ENCODE data around the gene MAGEA8. TPM values are rescaled to one million over a fixed set of nuclear protein-coding genes. Genes with fewer than 3 reads are reported as not detected.

Gene MAGEA8
- total and polyA plus RNA-seq, 9 of the 15 experiments (the other 6 are each of a cell fraction or from before 2014, with no cell fraction given): 0.49 to 4.6 (median 1.9) TPM

DNA sequence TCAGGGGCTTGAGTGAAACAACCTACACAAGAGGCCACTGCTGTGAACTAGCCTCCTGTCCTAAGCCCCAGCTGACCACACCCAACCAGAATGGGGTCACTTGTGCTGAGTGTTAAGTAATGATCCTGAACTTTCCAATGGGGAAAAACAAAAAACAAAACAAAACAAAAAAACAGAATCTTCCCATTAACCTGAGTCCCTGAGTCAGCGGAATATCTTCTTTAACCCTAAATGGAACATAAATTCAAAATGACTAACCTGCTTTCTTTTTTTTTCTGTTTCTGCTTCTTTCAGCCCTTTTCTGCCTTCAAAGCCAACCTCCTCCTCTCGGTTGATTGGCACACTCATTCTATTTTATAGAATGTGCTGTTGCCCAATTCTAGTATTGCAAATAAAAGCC, 31.2 kb upstream of the MAGEA8 start:
- ChIA-PET POLR2A (no interaction called here), CTCF (ENCODE audit: low intra/inter-chr PET ratio) (no interaction called here)
- in situ Hi-C loops (cut with MboI) (no loop called here), intact Hi-C loops (cut with micrococcal nuclease) (no loop called here)
- Histone ChIP-seq H2AFZ (ENCODE audit: low read depth, low read length) (no peak overlapping the region; the same call in 1 of the 2 replicates), H3K4me3 (no peak overlapping the region), H3K9me3 (replicated peaks; ENCODE audit: control insufficient read depth, insufficient read depth, low read depth, low read length) (peaks cover 5% of the 10 kb centered on the region; the same call in 1 of the 2 replicates), H3K9me1 (ENCODE audit: control insufficient read depth, insufficient read depth, low read length) (no peaks in the 10 kb centered on the region), H3K9ac (ENCODE audit: insufficient read depth in 1 of 2, low read depth in 2 of 2, low read length in 2 of 2) (no peak overlapping the region), H3K27ac (ENCODE audit: extremely low read depth, low read depth, low read length) (no peak overlapping the region), H3K79me2 (ENCODE audit: control insufficient read depth, insufficient read depth, low read length) (no peaks in the 10 kb centered on the region), H3K4me2 (ENCODE audit: insufficient read depth, low read length) (no peak overlapping the region), H4K20me1 (replicated peaks; ENCODE audit: control insufficient read depth, insufficient read depth, low read length) (no peaks in the 10 kb centered on the region), H3K27me3 (ENCODE audit: control insufficient read depth in 2 of 2, insufficient read depth in 2 of 2, low read length in 2 of 2) (no peaks in the 10 kb centered on the region), H3K36me3 (ENCODE audit: control insufficient read depth, insufficient read depth, low read length) (no peaks in the 10 kb centered on the region), H3K4me1 (replicated peaks in 1 of 2; ENCODE audit: control insufficient read depth in 2 of 2, insufficient read depth in 2 of 2, low read length in 2 of 2) (peaks cover 5 to 44% of the 10 kb centered on the region in 2 experiments; a peak in 3 of 5 replicates)
- peak; percentile 35; the same call in 1 of the 2 replicates for TF ChIP-seq MAFG (tag; conservative IDR thresholded peaks at IDR 0.05)
- peak; percentile 87 for TF ChIP-seq ZNF316 (IDR thresholded peaks at IDR 0.05)
- TF ChIP-seq SAP30 (IDR thresholded peaks at IDR 0.05; ENCODE audit: borderline replicate concordance, insufficient read depth, low read depth, low read length, poor library complexity, severe bottlenecking): no peak
- no peak for TF ChIP-seq ZNF766 (CRISPR knock-in tag; conservative IDR thresholded peaks at IDR 0.05)
- TF ChIP-seq C11orf30 (IDR thresholded peaks at IDR 0.05; ENCODE audit: low read depth): peak; percentile 53
- TF ChIP-seq NR2F6 (CRISPR knock-in tag; IDR thresholded peaks at IDR 0.05): no peak
- DNase-seq (ENCODE audit: extremely low read depth in 1 of 4, low spot score in 3 of 4) (no peak), FAIRE-seq (peak; percentile 67), ATAC-seq (no peak)
- 20% methylated on average over 2 of the region's 2 CpGs for WGBS (ENCODE audit: insufficient coverage, low coverage, missing lambda C conversion rate)
- no TSS peak for BruUV-seq (replicated peaks)

DNA sequence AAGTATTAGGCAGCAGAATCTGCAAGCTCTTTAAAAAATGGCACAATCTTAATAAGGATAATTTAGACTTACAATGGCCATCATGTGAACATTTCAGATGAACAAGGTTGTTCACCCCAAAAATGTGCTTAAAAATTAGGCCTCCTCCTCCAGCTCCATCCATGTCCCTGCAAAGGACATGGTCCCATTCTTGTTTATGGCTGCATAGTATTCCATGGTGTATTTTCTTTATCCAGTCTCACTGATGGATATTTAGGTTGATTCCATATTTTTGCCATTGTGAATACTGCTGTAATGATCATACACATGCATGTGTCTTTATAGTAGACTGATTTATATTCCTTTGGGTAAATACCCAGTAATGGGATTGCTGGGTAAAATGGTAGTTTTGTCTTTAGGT, 29.1 kb upstream of the MAGEA8 start:
- H3K27ac ChIP-seq (ENCODE audit: extremely low read depth, low read depth, low read length): no peak overlapping the region
- in situ Hi-C loops (cut with MboI) (no loop called here), intact Hi-C loops (cut with micrococcal nuclease) (no loop called here)
- H3K4me3 ChIP-seq: no peak overlapping the region
- no peak overlapping the region for H3K9ac ChIP-seq (ENCODE audit: insufficient read depth in 1 of 2, low read depth in 2 of 2, low read length in 2 of 2)
- ChIA-PET CTCF (ENCODE audit: low intra/inter-chr PET ratio) (no interaction called here), POLR2A (no interaction called here)
- H3K4me1 ChIP-seq (replicated peaks in 1 of 2; ENCODE audit: control insufficient read depth in 2 of 2, insufficient read depth in 2 of 2, low read length in 2 of 2): peaks cover 5 to 37% of the 10 kb centered on the region in 2 experiments; a peak in 3 of 5 replicates
- no peak for FAIRE-seq
- no TSS peak for BruUV-seq (replicated peaks)
- no peaks in the 10 kb centered on the region for H3K27me3 ChIP-seq (ENCODE audit: control insufficient read depth in 2 of 2, insufficient read depth in 2 of 2, low read length in 2 of 2)
- H3K36me3 ChIP-seq (ENCODE audit: control insufficient read depth, insufficient read depth, low read length): no peaks in the 10 kb centered on the region
- H3K9me1 ChIP-seq (ENCODE audit: control insufficient read depth, insufficient read depth, low read length): no peaks in the 10 kb centered on the region
- no peak overlapping the region for H2AFZ ChIP-seq (ENCODE audit: low read depth, low read length)
- H3K79me2 ChIP-seq (ENCODE audit: control insufficient read depth, insufficient read depth, low read length): no peaks in the 10 kb centered on the region
- no peak for ATAC-seq
- TF ChIP-seq POLR2AphosphoS2 (IDR thresholded peaks at IDR 0.05; ENCODE audit: low read length): no peak
- TF ChIP-seq ZNF146 (CRISPR knock-in tag; IDR thresholded peaks at IDR 0.05; ENCODE audit: unreplicated experiment): peak; percentile 59
- no peaks in the 10 kb centered on the region for H4K20me1 ChIP-seq (replicated peaks; ENCODE audit: control insufficient read depth, insufficient read depth, low read length)
- DNase-seq (ENCODE audit: extremely low read depth in 1 of 4, low spot score in 3 of 4): no peak
- H3K9me3 ChIP-seq (replicated peaks; ENCODE audit: control insufficient read depth, insufficient read depth, low read depth, low read length): peaks cover 5% of the 10 kb centered on the region; the same call in 1 of the 2 replicates
- H3K4me2 ChIP-seq (ENCODE audit: insufficient read depth, low read length): no peak overlapping the region

All from K562 (cell line).